ENCODE measurements around the gene TSN.

DNA sequence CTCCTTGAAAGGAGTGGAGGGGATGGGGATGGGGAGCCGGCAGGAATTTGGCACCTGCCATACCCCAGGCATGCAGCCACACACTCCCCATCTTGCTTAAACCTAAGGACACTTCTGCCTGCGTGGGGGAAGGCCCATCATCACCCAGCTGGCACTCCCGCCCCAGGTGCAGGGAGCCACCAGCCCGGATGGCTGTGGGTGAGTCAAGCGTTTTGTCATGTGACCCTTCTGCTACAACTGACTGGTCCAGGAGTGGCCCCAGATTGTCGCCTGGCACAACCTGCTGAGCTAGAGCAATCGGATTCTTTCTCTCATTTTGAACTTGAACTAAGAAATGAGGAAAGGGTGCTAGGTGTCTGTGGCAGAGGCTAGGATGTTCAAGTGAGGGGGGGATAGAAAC lies 61.3 kb downstream of the TSN start:
- TF ChIP-seq, protein P1, sequence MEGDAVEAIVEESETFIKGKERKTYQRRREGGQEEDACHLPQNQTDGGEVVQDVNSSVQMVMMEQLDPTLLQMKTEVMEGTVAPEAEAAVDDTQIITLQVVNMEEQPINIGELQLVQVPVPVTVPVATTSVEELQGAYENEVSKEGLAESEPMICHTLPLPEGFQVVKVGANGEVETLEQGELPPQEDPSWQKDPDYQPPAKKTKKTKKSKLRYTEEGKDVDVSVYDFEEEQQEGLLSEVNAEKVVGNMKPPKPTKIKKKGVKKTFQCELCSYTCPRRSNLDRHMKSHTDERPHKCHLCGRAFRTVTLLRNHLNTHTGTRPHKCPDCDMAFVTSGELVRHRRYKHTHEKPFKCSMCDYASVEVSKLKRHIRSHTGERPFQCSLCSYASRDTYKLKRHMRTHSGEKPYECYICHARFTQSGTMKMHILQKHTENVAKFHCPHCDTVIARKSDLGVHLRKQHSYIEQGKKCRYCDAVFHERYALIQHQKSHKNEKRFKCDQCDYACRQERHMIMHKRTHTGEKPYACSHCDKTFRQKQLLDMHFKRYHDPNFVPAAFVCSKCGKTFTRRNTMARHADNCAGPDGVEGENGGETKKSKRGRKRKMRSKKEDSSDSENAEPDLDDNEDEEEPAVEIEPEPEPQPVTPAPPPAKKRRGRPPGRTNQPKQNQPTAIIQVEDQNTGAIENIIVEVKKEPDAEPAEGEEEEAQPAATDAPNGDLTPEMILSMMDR (IDR thresholded peaks at IDR 0.05; ENCODE audit: insufficient read depth, low read length): no peak
- TF ChIP-seq, protein P2, sequence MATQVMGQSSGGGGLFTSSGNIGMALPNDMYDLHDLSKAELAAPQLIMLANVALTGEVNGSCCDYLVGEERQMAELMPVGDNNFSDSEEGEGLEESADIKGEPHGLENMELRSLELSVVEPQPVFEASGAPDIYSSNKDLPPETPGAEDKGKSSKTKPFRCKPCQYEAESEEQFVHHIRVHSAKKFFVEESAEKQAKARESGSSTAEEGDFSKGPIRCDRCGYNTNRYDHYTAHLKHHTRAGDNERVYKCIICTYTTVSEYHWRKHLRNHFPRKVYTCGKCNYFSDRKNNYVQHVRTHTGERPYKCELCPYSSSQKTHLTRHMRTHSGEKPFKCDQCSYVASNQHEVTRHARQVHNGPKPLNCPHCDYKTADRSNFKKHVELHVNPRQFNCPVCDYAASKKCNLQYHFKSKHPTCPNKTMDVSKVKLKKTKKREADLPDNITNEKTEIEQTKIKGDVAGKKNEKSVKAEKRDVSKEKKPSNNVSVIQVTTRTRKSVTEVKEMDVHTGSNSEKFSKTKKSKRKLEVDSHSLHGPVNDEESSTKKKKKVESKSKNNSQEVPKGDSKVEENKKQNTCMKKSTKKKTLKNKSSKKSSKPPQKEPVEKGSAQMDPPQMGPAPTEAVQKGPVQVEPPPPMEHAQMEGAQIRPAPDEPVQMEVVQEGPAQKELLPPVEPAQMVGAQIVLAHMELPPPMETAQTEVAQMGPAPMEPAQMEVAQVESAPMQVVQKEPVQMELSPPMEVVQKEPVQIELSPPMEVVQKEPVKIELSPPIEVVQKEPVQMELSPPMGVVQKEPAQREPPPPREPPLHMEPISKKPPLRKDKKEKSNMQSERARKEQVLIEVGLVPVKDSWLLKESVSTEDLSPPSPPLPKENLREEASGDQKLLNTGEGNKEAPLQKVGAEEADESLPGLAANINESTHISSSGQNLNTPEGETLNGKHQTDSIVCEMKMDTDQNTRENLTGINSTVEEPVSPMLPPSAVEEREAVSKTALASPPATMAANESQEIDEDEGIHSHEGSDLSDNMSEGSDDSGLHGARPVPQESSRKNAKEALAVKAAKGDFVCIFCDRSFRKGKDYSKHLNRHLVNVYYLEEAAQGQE (IDR thresholded peaks at IDR 0.05; ENCODE audit: insufficient replicate concordance, low read depth): no peak
